IPS-15b (cell line): Measurements from ENCODE around the gene SNAPC5.

ENCODE experiments used
- H3K27me3 ChIP-seq: one replicate; pipeline ENCODE4 v1.6.1; 2013; ENCODE audit warnings: low read length; ENCODE audit not compliant: control insufficient read depth, insufficient read depth
- H3K36me3 ChIP-seq: one replicate; pipeline ENCODE4 v1.6.1; 2013; ENCODE audit warnings: low read length; ENCODE audit not compliant: control insufficient read depth, insufficient read depth
- H3K4me1 ChIP-seq: one replicate; pipeline ENCODE4 v1.6.1; 2013; ENCODE audit warnings: mild to moderate bottlenecking, low read length; ENCODE audit not compliant: control insufficient read depth, insufficient read depth
- H3K4me3 ChIP-seq: one replicate; pipeline ENCODE4 v1.5.1; 2013; ENCODE audit warnings: low read depth, low read length
- H3K9ac ChIP-seq: one replicate; pipeline ENCODE4 v1.6.1; 2013; ENCODE audit warnings: low read depth, mild to moderate bottlenecking, low read length
- H3K9me3 ChIP-seq: one replicate; pipeline ENCODE4 v1.6.1; 2013; ENCODE audit warnings: mild to moderate bottlenecking, low read length; ENCODE audit not compliant: control insufficient read depth, insufficient read depth

Gene SNAPC5

DNA sequence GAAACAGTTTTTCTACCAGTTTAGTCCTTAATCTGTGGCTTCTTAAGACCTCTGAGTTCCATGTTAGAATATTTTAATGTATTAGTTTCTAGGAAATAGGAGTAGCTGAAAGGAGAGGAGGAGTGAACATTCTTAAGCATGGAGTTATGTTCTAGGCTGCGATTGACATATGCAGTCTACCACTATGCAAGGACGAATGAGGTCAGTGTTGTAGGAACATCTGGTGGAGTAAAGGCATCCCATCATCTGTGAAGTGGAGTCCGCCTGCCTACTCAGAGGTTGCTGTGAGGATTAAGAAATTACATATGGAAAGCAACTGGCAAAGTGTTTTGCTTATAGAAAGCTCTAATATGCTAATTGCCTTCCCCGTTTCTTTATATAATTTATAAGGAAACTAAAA lies 45.1 kb downstream of the SNAPC5 start:
- Histone ChIP-seq H3K4me1 (no peaks in the 10 kb centered on the region), H3K9ac (no peak overlapping the region), H3K36me3 (no peaks in the 10 kb centered on the region), H3K9me3 (no peaks in the 10 kb centered on the region), H3K27me3 (no peaks in the 10 kb centered on the region), H3K4me3 (no peak overlapping the region)
